ENCODE results near the gene PAQR4.

DNA sequence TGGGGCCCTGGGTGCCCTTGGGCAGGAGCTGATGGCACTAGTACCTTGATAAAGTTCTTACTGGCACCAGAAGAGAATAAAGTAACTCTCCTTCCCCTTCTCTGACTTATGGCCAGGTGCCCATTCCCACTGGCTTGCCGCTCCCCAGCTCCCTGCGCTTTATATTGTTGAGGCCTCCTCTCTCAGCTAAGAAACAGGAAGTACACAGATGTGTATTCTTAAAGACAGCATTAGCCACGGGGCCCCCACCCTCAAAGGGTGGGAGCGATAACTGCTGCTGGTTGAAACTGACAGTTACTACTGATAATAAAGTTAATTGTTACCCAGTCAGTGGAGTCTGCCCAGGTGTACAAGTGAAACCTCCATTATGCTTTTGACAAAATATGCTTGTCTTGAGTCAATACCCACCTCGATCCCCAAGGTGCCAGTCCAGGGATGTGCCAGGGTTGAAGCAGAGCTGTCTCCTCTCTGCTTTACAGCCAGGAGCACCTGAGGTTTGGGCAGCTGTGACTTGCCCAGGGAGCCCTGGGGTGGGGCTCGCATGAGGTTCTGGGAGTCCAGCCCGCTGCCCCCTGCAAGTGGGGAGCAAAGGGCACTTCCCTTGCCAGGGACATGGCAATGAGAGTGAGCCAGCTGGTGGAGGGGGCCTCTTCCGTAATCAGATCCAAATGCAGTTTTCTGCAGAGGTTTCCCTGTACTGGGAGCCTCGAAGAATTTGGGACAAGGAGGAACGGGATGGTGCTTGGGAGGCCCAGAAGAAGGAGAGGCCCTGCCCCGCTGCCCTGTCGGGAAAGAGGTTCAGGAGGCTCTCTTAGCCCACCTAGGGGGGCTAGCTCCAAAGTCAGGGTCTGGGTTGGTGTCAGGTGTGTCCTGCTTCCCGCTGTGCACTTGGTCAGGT, 38.2 kb downstream of the PAQR4 start:
- TF ChIP-seq, protein P1, sequence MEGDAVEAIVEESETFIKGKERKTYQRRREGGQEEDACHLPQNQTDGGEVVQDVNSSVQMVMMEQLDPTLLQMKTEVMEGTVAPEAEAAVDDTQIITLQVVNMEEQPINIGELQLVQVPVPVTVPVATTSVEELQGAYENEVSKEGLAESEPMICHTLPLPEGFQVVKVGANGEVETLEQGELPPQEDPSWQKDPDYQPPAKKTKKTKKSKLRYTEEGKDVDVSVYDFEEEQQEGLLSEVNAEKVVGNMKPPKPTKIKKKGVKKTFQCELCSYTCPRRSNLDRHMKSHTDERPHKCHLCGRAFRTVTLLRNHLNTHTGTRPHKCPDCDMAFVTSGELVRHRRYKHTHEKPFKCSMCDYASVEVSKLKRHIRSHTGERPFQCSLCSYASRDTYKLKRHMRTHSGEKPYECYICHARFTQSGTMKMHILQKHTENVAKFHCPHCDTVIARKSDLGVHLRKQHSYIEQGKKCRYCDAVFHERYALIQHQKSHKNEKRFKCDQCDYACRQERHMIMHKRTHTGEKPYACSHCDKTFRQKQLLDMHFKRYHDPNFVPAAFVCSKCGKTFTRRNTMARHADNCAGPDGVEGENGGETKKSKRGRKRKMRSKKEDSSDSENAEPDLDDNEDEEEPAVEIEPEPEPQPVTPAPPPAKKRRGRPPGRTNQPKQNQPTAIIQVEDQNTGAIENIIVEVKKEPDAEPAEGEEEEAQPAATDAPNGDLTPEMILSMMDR (IDR thresholded peaks at IDR 0.05): no peak
- TF ChIP-seq USF2 (IDR thresholded peaks at IDR 0.05; ENCODE audit: borderline replicate concordance, low read depth, low read length) (no peak), JUND (IDR thresholded peaks at IDR 0.05) (no peak)

Data from SK-N-SH (cell line).